Adrenal gland (tissue), 5 donors: Measurements from ENCODE around the gene MTF2.

ENCODE experiments used
- POLR2A ChIP-seq, 2 donors: fragments of 450-650 bp; IDR thresholded peaks; one replicate each; pipeline ENCODE4 v1.6.1; 2017; ENCODE audit warnings: antibody characterized with exemption in 2 of 2, mild to moderate bottlenecking in 2 of 2, moderate library complexity in 1 of 2
- TF ChIP-seq, protein P1 (sequence below), 6 experiments: fragments of 450-650 bp in 4 of 6; fragments of 200-600 bp in 2 of 6; sonication (generic) in 1 of 6; IDR thresholded peaks; 1 replicate in 5 of 6; 2 replicates in 1 of 6; pipeline versions ENCODE4 v1.5.1 to v1.8.0; 2016 to 2021; ENCODE audit warnings: antibody characterized with exemption in 6 of 6, mild to moderate bottlenecking in 2 of 6, moderate library complexity in 1 of 6
- donor health status: DM: no; HTN: no; CAD: no.

DNA sequence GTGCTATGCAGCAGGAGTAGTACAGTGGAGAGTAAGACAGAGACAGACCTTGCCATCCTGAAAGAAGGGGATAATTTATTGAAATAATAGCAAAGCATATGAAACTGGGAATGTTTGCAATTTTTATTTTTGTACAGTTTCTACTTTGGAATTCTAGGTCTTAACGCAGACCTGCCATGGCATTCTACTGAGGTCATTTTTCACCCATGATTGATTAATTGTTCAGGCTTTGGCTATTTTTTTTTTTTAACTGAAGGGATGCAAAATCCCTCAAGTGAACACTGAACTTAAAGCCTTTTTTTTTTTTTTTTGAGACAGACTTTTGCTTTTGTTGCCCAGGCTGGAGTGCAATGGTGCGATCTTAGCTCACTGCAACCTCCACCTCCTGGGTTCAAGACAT is 27.1 kb downstream of the MTF2 start:
- TF ChIP-seq, protein P1, sequence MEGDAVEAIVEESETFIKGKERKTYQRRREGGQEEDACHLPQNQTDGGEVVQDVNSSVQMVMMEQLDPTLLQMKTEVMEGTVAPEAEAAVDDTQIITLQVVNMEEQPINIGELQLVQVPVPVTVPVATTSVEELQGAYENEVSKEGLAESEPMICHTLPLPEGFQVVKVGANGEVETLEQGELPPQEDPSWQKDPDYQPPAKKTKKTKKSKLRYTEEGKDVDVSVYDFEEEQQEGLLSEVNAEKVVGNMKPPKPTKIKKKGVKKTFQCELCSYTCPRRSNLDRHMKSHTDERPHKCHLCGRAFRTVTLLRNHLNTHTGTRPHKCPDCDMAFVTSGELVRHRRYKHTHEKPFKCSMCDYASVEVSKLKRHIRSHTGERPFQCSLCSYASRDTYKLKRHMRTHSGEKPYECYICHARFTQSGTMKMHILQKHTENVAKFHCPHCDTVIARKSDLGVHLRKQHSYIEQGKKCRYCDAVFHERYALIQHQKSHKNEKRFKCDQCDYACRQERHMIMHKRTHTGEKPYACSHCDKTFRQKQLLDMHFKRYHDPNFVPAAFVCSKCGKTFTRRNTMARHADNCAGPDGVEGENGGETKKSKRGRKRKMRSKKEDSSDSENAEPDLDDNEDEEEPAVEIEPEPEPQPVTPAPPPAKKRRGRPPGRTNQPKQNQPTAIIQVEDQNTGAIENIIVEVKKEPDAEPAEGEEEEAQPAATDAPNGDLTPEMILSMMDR (IDR thresholded peaks at IDR 0.05), result no peak
- TF ChIP-seq POLR2A (IDR thresholded peaks at IDR 0.05), result no peak
